Small intestine (tissue), 7 donors: ENCODE measurements around the gene LGMN. TPM values are rescaled to one million over a fixed set of nuclear protein-coding genes. Genes with fewer than 3 reads are reported as not detected.
A peak's percentile ranks its signal among the peaks of the same experiment; 100 is the strongest.

ENCODE experiments used
- DNase-seq, 2 donors: peaks; one replicate each; pipeline versions ENCODE4 v3.0.0 to v3.0.0-alpha.2; 2013
- FAIRE-seq: peaks from 2 replicates; lab custom pipeline; 2012; peaks lifted over from hg19 to GRCh38; lab: Jason Lieb, UNC
- H3K27ac ChIP-seq, 3 donors: one replicate each; pipeline ENCODE4 v1.5.1; 2013; ENCODE audit warnings: low read length in 2 of 3, mild to moderate bottlenecking in 2 of 3, control low read depth in 1 of 3, inconsistent platforms in 1 of 3, low read depth in 1 of 3, moderate library complexity in 1 of 3
- H3K27me3 ChIP-seq, 3 donors: one replicate each; pipeline ENCODE4 v1.6.1; 2013; ENCODE audit warnings: low read length in 3 of 3, inconsistent platforms in 1 of 3; ENCODE audit not compliant: control insufficient read depth in 3 of 3, insufficient read depth in 3 of 3
- H3K36me3 ChIP-seq, 3 donors: one replicate each; pipeline ENCODE4 v1.6.1; 2013; ENCODE audit warnings: low read length in 3 of 3, inconsistent platforms in 1 of 3, low read depth in 1 of 3, mild to moderate bottlenecking in 1 of 3, moderate library complexity in 1 of 3; ENCODE audit not compliant: control insufficient read depth in 3 of 3, insufficient read depth in 2 of 3
- H3K4me1 ChIP-seq, 3 donors: one replicate each; pipeline ENCODE4 v1.6.1; 2013; ENCODE audit warnings: low read length in 2 of 3, inconsistent platforms in 1 of 3, low read depth in 1 of 3, mild to moderate bottlenecking in 1 of 3, moderate library complexity in 1 of 3; ENCODE audit not compliant: control insufficient read depth in 3 of 3, insufficient read depth in 2 of 3
- H3K4me3 ChIP-seq, 3 donors: one replicate each; pipeline ENCODE4 v1.5.1; 2013; ENCODE audit warnings: low read length in 3 of 3, control low read depth in 1 of 3, inconsistent platforms in 1 of 3, low read depth in 1 of 3, mild to moderate bottlenecking in 1 of 3, moderate library complexity in 1 of 3
- H3K9me3 ChIP-seq, 2 donors: one replicate each; pipeline ENCODE4 v1.6.1; 2013; ENCODE audit warnings: low read depth in 1 of 2, low read length in 1 of 2; ENCODE audit not compliant: control insufficient read depth in 2 of 2, insufficient read depth in 1 of 2
- WGBS, 3 donors: extraction: QIAGEN DNeasy Blood & Tissue Kit; methylation state at CpG; one replicate each; pipeline ENCODE4 v1.1.7; 2013; 5-methylcytosine and 5-hydroxymethylcytosine counted together
- polyA plus RNA-seq, 4 donors: library from polyadenylated mRNA; stranded (reverse) in 3 of 4; unstranded in 1 of 4; fragments of 200-250 nt in 3 of 4; fragments of 120-200 nt in 1 of 4; gene quantifications; one replicate each; pipeline versions ENCODE4 v1.2.1 to v1.2.3, GENCODE V29; 2013
- donor health status: healthy with polysubstance abuse.
- donor health status: control.
- donor health status: control.
- donor health status: Bipolar disorder and iron deficiency.
- donor health status: healthy.

Gene LGMN
- polyA plus RNA-seq, 4 donors, result 57.8 to 386 (median 62.3) TPM

GRCh38 chr14:92658160-92658559, 90.3 kb downstream of the LGMN start:
- FAIRE-seq (no peak), DNase-seq (no peak)
- no peaks in the 10 kb centered on the region for H3K9me3 ChIP-seq
- H3K4me1 ChIP-seq, result no peaks in the 10 kb centered on the region
- peaks cover 0 to 71% (median 8%) of the 10 kb centered on the region in 3 donors for H3K36me3 ChIP-seq
- 86 to 88% (median 86%) methylated on average over 13 of the region's 13 CpGs for WGBS, 3 donors
- peak overlapping the region in 1 of 3 donors; percentile 12 for H3K27ac ChIP-seq
- H3K4me3 ChIP-seq, result no peak overlapping the region
- no peaks in the 10 kb centered on the region for H3K27me3 ChIP-seq

- FAIRE-seq (no peak), DNase-seq (no peak)
- WGBS, 3 donors, result 69 to 87% (median 73%) methylated on average over 12 to 13 of the region's 13 CpGs
- Histone ChIP-seq H3K27me3 (no peaks in the 10 kb centered on the region), H3K36me3 (peaks cover 0 to 77% (median 8%) of the 10 kb centered on the region in 3 donors), H3K4me3 (no peak overlapping the region), H3K9me3 (no peaks in the 10 kb centered on the region), H3K27ac (peak overlapping the region in 2 of 3 donors; percentile 12 to 14), H3K4me1 (no peaks in the 10 kb centered on the region)
These were observed 90.8 kb downstream of the LGMN start for GRCh38 chr14:92657457-92658142.

- 86 to 100% (median 93%) methylated on average over 7 to 8 of the region's 8 CpGs for WGBS, 3 donors
- Histone ChIP-seq H3K9me3 (no peaks in the 10 kb centered on the region), H3K4me3 (no peak overlapping the region), H3K36me3 (peaks cover 0 to 75% (median 8%) of the 10 kb centered on the region in 3 donors), H3K27me3 (no peaks in the 10 kb centered on the region), H3K4me1 (peaks cover 0 to 6% (median 0%) of the 10 kb centered on the region in 3 donors), H3K27ac (peak overlapping the region in 1 of 3 donors; percentile 41)
- no peak for FAIRE-seq
- DNase-seq, result no peak
These were observed 91.9 kb downstream of the LGMN start for GRCh38 chr14:92656306-92657081.

DNA sequence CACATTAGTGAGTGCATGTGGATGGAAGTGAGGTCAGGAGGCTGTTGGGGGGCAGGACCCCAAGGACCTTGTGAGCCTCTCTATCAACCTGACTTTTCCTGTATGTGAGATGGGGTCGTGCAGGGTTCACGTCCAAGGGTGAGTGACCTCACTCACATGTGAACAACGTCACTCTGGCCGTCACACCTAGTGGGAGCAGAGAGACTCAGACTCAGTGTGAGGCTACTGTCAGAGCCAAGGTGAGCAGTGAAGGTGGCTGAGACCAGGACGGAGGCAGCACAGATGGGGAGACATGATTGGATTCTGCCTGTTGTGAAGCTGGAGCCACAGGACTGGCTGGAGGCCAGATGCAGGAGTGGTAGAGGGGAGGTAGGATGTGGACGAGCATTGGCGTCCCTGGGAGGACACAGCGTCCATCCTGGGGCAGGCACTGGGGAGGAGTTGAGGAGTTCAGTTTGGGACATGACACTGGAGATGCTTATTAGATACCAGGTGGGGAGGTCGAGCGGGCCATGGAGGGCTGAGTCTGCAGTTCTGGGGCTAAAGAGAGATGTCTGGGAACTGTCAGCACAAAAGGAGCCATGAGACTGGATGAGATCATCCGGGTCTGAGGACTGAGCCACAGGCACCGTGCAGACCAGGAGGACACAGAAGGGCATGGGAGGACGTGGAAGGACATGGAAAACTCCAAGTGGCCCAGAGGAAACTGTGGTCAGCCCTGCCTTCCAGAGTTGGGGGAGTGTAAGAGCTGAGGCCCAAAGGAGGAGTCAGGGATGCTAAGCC, 92.8 kb downstream of the LGMN start:
- H3K9me3 ChIP-seq, result no peaks in the 10 kb centered on the region
- peak overlapping the region in 1 of 3 donors; percentile 41 for H3K27ac ChIP-seq
- peaks cover 0 to 73% (median 8%) of the 10 kb centered on the region in 3 donors for H3K36me3 ChIP-seq
- no peaks in the 10 kb centered on the region for H3K27me3 ChIP-seq
- no peak overlapping the region for H3K4me3 ChIP-seq
- 82 to 90% (median 85%) methylated on average over 13 of the region's 13 CpGs for WGBS, 3 donors
- FAIRE-seq (no peak), DNase-seq (no peak)
- H3K4me1 ChIP-seq, result peaks cover 0 to 6% (median 0%) of the 10 kb centered on the region in 3 donors

GRCh38 chr14:92654239-92654901, 94.1 kb downstream of the LGMN start:
- FAIRE-seq, result no peak
- Histone ChIP-seq H3K36me3 (peaks cover 0 to 72% (median 4%) of the 10 kb centered on the region in 3 donors), H3K27me3 (no peaks in the 10 kb centered on the region), H3K4me3 (no peak overlapping the region), H3K27ac (peak overlapping the region in 1 of 3 donors; percentile 2), H3K4me1 (peaks cover 0 to 6% (median 0%) of the 10 kb centered on the region in 3 donors), H3K9me3 (no peaks in the 10 kb centered on the region)
- 85 to 94% (median 90%) methylated on average over 18 of the region's 18 CpGs for WGBS, 3 donors
- no peak for DNase-seq

Other genes with a start within 250 kb of the LGMN start
- 10 to 100 TPM in 2 of 4 donors, 1 to 10 TPM in 2; 1.8 to 18.9 (median 12.1) TPM for gene RIN3, start 234.8 kb downstream of the LGMN start, polyA plus RNA-seq
- gene GOLGA5, start 45.7 kb upstream of the LGMN start, polyA plus RNA-seq, result 10 to 100 TPM; 21.9 to 53.9 (median 36.0) TPM
- 1,000 to 10,000 TPM in 1 of 4 donors, 100 to 1,000 TPM in 1, 10 to 100 TPM in 2; 20.4 to 1,234 (median 106) TPM for gene CHGA, start 174.5 kb upstream of the LGMN start, polyA plus RNA-seq